Fibroblast of villous mesenchyme (primary cell): ENCODE measurements around the gene SYT12. TPM values are rescaled to one million over a fixed set of nuclear protein-coding genes. Genes with fewer than 3 reads are reported as not detected.

ENCODE experiments used
- DNase-seq: peaks from one replicate; pipeline ENCODE4 v3.0.0-alpha.2; 2010; ENCODE audit warnings: low read depth
- H3K4me3 ChIP-seq: 2 replicates; pipeline ENCODE4 v1.5.1; 2011; ENCODE audit warnings: low read depth, mild to moderate bottlenecking, low read length
- CTCF ChIP-seq: IDR thresholded peaks from 2 replicates; pipeline ENCODE4 v1.5.1; 2012; ENCODE audit warnings: low read depth, mild to moderate bottlenecking, low read length; ENCODE audit not compliant: insufficient read depth
- total RNA-seq: library from RNA; depleted of rRNA; stranded (reverse); fragments of >200 nt; gene quantifications from 2 replicates; pipeline ENCODE4 v1.2.3, GENCODE V29; 2012

The SYT12 gene
- total RNA-seq, 1 donor = 0.43 TPM

- H3K4me3 ChIP-seq = no peak overlapping the region
- no peak for TF ChIP-seq CTCF
- no peak for DNase-seq
These were observed 44.7 kb upstream of the SYT12 start for GRCh38 chr11:66978229-66978628.

GRCh38 chr11:66978717-66979116, 44.2 kb upstream of the SYT12 start:
- no peak for DNase-seq
- no peak for TF ChIP-seq CTCF
- H3K4me3 ChIP-seq = no peak overlapping the region

GRCh38 chr11:66979336-66979980, 43.5 kb upstream of the SYT12 start:
- no peak for DNase-seq
- TF ChIP-seq CTCF = no peak

GRCh38 chr11:66981976-66982578, 40.9 kb upstream of the SYT12 start:
- peak; percentile 91 for DNase-seq
- no peak for TF ChIP-seq CTCF
- H3K4me3 ChIP-seq = no peak overlapping the region

More at GRCh38 chr11:66979336-66979980, 43.5 kb upstream of the SYT12 start:
- no peak overlapping the region for H3K4me3 ChIP-seq

GRCh38 chr11:66983275-66983924, 39.5 kb upstream of the SYT12 start:
- no peak overlapping the region for H3K4me3 ChIP-seq
- no peak for DNase-seq
- TF ChIP-seq CTCF = no peak

GRCh38 chr11:66985508-66986177, 37.3 kb upstream of the SYT12 start:
- DNase-seq = no peak
- no peak overlapping the region for H3K4me3 ChIP-seq
- no peak for TF ChIP-seq CTCF
